HG03571 (cell line): ENCODE measurements around the gene RPS4Y1.
"Not testable (repeated sequence)": the region's sequence is repeated elsewhere in the genome, so short reads cannot be mapped to it uniquely, and the experiment has no call there.

Experiments used
- ATAC-seq: cut with Tn5 transposase; IDR thresholded peaks from one replicate; pipeline ENCODE4 v1.9.1; 2021; ENCODE audit not compliant: unreplicated experiment

The RPS4Y1 gene

DNA sequence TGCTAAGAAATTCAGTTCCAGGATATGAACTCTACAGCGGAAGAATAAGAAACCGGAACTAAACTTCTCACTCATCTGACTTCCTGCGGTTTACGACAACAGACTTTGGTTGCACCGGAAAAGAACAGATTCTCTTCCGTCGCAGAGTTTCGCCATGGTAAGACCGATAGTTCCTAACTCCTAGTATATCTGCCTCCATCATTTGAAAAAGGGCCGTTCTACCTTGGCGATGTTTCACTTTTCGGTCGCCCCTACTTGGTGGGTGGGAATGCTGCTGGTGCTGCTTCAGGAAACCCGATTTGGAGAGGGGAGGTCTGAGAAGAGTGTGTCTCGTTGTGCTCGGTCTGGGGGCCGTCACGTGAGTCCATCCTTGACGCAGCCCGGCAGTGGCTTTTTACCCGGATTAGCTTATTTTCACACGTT, at the start of gene RPS4Y1:
Gene RPS4Y1, plus strand, starts transcription at position 132 of the 423 bp plus-strand sequence. Its CDS starts 23 bp downstream, at position 155.
- peak; percentile 88 for ATAC-seq

- no peak for ATAC-seq
Measured at GRCh38 chrY:2796977-2797523, 44.4 kb upstream of the RPS4Y1 start.

DNA sequence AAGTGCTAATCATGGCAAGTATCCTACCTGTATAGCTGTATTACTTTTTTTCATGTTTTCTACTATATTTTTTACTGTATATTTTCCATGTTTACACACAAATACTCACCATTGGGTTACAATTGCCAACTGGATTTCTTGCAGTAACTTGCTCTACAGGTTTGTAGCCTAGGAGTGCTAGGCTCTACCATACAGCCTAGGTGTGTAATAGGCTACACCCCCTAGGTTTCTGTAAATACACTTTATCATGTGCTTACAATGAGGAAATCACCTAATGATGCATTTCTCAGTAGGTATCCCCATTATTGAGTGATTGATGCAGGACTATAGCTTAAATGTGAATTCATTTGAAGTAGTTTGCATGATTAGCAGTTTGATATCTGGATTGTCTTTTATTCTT, 43.4 kb upstream of the RPS4Y1 start:
- no peak for ATAC-seq

DNA sequence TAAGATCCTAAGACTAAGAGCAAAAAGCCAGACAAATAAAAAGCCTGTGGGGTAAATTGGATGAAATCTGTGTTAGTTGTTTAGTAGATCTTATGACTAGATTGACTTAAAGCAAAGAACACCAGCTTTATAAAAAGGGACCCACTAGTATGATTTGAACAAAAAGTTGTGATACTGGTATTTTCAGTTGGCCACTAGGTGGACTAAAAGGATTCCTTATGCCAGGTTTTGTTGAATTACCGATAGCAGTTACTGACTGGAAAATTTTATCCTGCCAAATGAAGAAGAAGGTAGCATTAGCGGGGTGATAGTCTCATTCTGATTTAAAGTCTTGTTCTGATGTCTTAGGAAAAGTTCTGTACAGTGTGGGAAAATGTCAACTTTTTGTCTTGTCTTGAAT, 41.2 kb upstream of the RPS4Y1 start:
- no peak for ATAC-seq

DNA sequence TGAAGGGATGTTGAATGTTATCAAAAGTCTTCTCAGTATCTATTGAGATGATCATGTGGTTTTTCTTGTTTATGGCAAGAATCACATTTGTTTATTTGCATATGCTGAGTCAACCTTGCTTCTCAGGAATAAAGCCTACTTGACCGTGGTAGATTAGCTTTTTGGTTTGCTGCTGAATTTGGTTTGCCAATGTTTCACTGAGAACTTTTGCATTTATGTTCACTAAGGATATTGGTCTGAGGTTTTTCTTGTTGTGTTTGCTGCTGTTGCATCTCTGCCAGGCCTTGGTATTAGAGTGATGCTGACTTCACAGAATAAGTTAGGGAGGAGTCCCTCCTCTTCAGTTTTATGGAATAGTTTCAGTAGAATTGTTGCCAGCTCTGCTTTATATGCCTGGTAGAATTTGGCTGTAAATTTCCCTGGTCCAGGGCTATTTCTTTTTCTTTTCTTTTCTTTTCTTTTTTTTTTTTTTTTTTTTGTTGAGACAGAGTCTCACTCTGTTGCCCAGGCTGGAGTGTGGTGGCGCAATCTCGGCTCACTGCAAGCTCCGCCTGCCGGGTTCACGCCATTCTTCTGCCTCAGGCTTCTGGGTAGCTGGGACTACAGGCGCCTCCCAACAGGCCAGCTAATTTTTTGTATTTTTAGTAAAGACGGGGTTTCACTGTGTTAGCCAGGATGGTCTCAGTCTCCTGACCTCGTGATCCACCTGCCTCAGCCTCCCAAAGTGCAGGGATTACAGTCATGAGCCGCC, 24.1 kb upstream of the RPS4Y1 start:
- ATAC-seq, result not testable (repeated sequence)

DNA sequence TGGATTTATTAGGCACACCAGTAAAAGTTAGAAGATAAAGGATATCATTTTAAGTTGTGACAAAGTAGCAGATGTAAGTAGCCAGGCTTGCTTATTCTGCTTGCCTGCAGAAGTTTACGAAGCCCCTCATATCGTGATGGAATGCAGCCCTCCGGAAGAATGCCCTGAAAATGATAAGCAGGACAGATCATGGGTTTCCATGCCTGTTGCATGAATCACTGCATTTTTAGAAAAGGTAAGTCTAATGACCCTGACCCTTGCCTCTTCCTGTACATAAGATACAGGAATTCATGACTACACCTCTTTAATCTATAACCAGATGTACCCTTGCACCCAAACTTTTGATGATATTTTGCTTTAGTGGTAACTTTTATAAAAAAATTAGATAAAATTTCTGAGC, 16.9 kb upstream of the RPS4Y1 start:
- no peak for ATAC-seq

DNA sequence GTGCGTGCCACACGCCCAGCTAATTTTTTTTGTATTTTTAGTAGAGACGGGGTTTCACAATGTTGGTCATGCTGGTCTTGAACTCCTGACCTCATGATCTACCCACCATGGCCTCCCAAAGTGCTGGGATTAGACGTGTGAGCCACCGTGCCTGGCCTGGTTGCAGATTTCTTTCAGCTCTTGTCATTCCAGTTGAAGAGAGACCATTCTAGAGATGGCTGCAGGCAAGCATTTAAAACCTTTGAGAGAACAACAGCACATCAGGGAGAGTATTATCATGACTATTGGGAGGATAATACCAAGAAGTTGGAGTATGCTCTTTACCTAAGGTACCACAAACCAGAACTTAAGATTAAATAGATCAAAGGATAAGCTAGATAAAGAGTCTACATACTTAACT, 12.9 kb upstream of the RPS4Y1 start:
- no peak for ATAC-seq

DNA sequence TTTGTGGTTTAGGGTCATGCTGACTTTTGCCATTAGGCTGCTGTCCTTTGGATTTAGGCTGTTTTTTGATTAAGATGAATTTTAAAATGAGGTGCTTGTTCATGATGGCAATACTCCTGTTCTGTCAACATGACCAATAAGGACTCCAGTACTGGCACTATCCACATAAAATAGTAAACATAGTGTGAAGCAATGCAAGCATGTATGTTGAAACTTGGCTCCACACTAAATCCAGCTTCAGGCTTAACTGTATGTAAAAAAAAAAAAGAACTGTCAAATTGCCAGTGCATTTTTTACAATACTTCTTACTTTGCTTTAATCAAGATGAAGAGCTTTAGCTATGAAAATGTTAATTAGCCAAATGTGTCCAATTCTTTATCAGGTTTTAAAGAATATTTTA, 6.2 kb upstream of the RPS4Y1 start:
- ATAC-seq, result no peak

- no peak for ATAC-seq
Measured at GRCh38 chrY:2837078-2837477, 4.3 kb upstream of the RPS4Y1 start.

DNA sequence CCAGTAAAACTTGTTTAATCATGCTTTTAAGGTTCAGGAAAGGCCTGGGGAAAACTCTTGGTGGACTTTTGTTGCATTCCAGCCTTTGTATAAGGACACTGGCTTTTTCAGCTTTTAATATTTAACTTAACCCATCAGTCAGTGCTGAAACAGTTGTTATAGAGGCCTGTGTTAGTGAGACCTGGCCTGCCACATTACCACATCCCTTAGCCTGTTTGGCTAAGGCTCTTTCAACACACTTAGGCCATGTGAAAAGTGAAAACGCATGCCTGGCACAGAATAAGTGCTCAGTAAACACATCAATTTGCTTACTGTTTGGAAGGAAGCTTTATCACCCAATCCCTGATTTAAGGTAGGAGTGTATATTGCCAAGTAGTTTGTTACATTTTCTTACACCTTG, 3.5 kb upstream of the RPS4Y1 start:
- ATAC-seq, result no peak

DNA sequence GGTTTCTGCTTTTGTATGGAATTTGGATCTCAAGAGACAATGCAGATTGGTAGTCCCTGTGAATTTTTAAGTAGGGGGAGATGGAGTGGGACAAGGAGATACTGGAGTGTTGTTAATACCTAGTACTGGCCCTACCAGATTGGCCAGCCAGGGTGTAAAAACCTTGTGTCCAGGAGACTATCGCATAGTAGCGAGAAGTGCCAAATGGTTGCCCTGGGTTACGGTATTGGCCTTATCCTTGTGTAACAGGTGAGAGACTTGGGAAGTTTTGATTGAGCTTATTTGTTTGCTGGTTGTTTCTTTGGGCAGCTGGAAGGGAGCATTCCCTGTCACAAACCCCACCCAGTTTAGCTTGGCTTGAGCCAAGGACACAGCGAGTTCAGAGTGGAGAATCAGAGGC, 5.4 kb downstream of the RPS4Y1 start:
- ATAC-seq, result no peak

GRCh38 chrY:2848384-2848783, 7.0 kb downstream of the RPS4Y1 start:
- ATAC-seq, result no peak

DNA sequence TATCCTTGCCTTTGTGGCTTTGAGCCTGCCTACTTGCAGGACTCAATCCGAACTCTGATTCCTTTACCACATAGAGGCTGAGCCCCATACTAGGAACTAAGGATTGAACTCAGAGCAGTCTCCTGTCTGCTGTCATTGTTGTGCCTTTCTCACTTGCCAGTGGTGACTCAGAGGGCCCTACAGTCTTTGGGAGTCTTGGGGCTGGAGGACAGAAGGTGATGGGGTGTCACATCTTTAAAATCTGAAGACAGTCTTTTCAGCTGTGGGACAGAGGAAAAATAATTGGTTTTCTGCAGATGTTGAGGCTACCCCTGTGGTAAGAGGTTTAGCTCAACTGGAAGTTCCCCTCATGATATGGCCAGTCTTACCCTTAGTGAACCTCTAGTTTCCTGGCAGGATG, 8.0 kb downstream of the RPS4Y1 start:
- no peak for ATAC-seq

DNA sequence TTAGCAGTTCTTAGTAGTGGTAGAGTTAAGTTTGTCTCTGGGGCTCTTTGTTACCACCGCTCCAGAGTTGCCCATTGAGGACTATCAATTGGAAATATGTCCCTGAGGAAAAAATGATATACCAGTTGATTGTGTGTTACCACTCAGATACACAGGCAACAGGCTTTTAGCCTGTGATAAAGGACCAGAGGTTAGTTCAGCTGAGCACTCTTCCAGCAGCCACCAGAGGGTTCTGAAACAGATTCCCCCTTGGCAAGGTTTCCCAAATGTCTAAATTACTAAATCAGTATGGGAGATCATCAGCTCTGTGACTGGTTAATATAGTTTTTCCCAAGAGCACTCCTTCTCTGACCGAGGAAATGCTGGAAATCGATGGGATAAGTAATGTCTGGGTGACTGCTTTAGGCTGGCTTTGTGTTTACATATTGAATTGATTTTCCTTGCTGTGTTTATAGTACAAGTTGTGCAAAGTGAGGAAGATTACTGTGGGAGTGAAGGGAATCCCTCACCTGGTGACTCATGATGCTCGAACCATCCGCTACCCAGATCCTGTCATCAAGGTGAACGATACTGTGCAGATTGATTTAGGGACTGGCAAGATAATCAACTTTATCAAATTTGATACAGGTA, 12.9 kb downstream of the RPS4Y1 start:
- ATAC-seq, result no peak

DNA sequence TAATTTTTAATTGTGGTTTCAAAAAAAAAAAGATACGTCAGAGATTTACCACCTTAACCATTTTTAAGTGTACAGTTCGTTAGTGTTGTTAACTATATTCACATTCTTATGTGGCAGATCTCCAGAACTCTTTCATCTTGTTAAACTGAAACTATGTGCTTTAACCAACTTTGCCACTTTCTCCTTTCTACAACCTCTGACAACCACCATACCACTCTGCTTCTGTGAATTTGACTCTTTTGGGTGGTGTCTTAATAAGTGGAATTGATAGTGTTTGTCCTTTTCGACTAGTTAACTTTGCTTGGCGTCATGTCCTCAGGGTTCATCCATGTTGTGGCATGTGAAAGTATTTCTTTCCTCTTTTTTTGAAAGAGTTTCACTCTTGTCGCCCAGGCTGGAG, 15.7 kb downstream of the RPS4Y1 start:
- no peak for ATAC-seq

DNA sequence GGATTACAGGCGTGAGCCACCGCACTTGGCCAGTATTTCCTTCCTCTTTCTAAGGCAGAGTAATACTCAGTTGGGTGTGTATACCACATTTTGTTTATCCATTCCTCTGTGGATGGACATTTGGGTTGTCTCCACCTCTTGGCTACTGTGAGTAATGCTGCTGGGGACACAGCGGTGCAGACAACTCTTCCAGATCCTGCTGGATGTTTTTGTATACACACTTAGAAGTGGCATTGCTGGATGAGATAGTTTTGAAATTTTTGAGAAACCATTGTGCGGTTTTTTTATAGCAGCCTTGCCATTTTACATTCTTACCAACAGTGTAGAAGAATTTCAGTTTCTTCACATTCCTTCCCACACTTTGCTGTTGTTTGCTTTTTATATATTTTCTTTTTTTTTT, 16.3 kb downstream of the RPS4Y1 start:
- ATAC-seq, result no peak

DNA sequence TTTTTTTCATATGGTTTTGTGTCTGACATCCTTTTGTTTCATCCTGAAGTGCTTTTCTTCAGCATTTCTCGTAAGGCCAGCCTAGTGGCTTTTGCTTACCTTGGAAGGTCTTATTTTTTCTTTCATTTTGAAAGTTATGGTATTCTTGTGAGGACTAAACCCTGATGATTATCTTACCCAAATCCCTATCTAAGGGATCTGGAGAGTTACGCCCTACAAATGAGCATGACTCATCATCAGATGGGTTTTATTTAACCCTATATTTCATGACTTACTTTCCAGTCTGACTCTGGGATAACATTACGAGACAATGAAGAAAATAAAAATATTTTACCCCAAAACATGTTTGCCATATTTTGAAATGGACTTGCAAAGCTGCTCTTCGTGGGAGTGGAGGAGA, 18.4 kb downstream of the RPS4Y1 start:
- no peak for ATAC-seq

DNA sequence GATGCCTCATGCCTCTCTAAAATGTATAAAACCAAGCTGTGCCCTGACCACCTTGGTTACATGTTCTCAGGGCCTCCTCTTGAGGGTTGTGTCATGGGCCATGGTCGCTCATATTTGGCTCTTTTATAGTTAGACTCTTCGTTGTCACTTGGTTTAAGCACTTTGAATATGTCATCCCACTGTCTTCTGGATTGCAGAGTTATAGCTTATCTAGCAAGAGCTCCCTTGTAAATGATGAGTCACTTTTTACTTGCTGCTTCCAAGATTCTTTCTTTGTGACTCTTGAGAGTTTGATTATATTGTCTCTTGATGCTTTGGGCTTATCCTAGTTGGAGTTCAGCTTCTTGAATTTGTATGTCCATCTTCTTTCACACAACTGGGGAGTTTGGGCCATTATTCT, 19.1 kb downstream of the RPS4Y1 start:
- ATAC-seq, result no peak

DNA sequence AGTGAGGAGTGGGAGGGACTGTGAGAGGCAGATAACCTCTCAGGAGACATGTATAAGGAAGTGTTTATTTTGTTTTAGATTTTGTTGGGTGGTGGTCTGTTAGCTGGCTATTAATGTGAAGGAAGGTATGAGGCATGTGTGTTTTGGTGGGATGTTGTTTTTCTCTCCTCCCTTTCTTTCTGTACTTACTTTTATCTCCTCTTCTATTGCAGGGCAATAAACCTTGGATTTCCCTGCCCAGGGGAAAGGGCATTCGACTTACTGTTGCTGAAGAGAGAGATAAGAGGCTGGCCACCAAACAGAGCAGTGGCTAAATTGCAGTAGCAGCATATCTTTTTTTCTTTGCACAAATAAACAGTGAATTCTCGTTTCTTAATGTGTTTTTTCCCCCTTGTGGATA, 25.2 kb downstream of the RPS4Y1 start:
- no peak for ATAC-seq

DNA sequence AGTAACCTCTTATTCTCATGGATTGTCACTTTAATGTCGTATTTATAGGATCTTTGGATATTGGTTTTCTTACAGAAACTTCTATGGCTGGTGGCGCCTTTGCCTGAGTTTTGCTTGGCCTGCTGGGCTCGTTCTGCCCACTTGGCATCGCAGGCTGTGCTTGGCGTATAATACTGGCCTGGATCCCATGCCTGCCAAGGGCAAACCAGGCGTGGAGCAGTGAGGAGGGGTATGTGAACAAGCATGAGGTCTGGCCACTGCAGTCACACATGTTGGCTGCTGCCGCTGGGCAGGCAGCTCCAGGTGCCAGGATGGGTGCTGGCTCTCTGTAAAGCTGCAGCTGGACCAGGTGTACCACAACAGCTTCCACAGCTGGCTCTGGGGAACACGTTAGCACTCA, 26.1 kb downstream of the RPS4Y1 start:
- no peak for ATAC-seq

DNA sequence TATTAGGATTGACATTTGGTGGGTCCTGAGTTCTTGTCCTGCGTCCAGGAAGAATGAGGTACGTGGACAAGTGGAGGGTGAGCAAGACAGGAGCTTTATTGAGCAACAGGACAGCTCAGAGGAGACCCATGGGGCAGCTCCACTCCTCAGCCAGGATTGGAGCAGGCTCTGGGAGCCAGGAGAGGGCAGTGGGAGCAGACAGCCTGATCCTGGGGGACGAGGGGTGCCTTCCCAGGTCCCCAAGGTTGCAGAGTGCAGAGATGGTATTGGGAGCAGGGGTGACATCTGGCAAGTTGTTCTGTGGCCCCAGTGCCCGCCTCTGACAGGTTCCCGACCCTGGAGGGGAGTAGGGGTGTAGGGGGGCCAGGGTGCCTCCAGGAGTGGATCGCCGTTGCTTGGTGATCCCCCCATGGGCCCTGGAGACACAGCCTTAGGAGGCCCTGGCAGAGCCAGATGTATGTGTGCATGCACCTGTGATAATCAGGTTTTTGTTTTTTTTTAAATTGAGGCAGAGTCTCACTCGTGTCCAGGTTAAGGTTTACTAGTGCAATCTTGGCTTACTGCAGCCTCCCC, 26.7 kb downstream of the RPS4Y1 start:
- ATAC-seq, result no peak

- not testable (repeated sequence) for ATAC-seq
Measured at GRCh38 chrY:2872234-2872633, 30.8 kb downstream of the RPS4Y1 start.
